GM23248 (cell line): ENCODE data around the gene TM4SF18. TPM values are rescaled to one million over a fixed set of nuclear protein-coding genes. Genes with fewer than 3 reads are reported as not detected.

Experiments used
- DNase-seq: peaks from one replicate; pipeline ENCODE4 v3.0.0-alpha.2; 2015
- H2AFZ ChIP-seq: fragments of 200-600 bp; sonication (generic); 2 replicates; pipeline ENCODE4 v1.6.1; 2016; ENCODE audit warnings: antibody characterized with exemption
- H3F3A ChIP-seq: fragments of 200-600 bp; sonication (generic); 2 replicates; pipeline ENCODE4 v1.6.1; 2016; ENCODE audit warnings: mild to moderate bottlenecking, antibody characterized with exemption, mixed run types; ENCODE audit not compliant: insufficient read depth
- H3K27ac ChIP-seq: fragments of 200-600 bp; sonication (generic); 2 replicates; pipeline ENCODE4 v1.5.1; 2016; ENCODE audit warnings: mild to moderate bottlenecking
- H3K27me3 ChIP-seq: fragments of 200-600 bp; sonication (generic); replicated peaks from 2 replicates; pipeline ENCODE4 v1.6.1; 2016; ENCODE audit warnings: mild to moderate bottlenecking; ENCODE audit not compliant: insufficient read depth
- H3K36me3 ChIP-seq: fragments of 200-600 bp; sonication (generic); 2 replicates; pipeline ENCODE4 v1.6.1; 2016; ENCODE audit warnings: low read depth, mild to moderate bottlenecking
- H3K4me1 ChIP-seq: fragments of 200-600 bp; sonication (generic); 2 replicates; pipeline ENCODE4 v1.6.1; 2016; ENCODE audit warnings: mild to moderate bottlenecking; ENCODE audit not compliant: insufficient read depth
- H3K4me2 ChIP-seq: fragments of 200-600 bp; sonication (generic); one replicate; pipeline ENCODE4 v1.6.1; 2016; ENCODE audit warnings: mild to moderate bottlenecking; ENCODE audit not compliant: unreplicated experiment
- H3K4me3 ChIP-seq: fragments of 200-600 bp; sonication (generic); 2 replicates; pipeline ENCODE4 v1.5.1; 2016; ENCODE audit warnings: mild to moderate bottlenecking
- H3K79me2 ChIP-seq: fragments of 200-600 bp; sonication (generic); 2 replicates; pipeline ENCODE4 v1.6.1; 2016; ENCODE audit warnings: mild to moderate bottlenecking; ENCODE audit not compliant: insufficient read depth
- H3K9ac ChIP-seq: fragments of 200-600 bp; sonication (generic); 2 replicates; pipeline ENCODE4 v1.6.1; 2016; ENCODE audit warnings: mild to moderate bottlenecking
- H3K9me2 ChIP-seq: fragments of 200-600 bp; sonication (generic); 2 replicates; pipeline ENCODE4 v1.6.1; 2016; ENCODE audit warnings: mixed run types, mild to moderate bottlenecking, moderate library complexity; ENCODE audit not compliant: insufficient read depth
- H3K9me3 ChIP-seq: fragments of 200-600 bp; sonication (generic); one replicate; pipeline ENCODE4 v1.6.1; 2017; ENCODE audit warnings: low read depth
- H4K20me1 ChIP-seq: fragments of 200-600 bp; sonication (generic); 2 replicates; pipeline ENCODE4 v1.6.0; 2016; ENCODE audit not compliant: insufficient read depth
- EZH2 ChIP-seq: fragments of 200-600 bp; sonication (generic); IDR thresholded peaks from 2 replicates; pipeline ENCODE4 v1.6.1; 2018; ENCODE audit warnings: antibody characterized with exemption, mild to moderate bottlenecking; ENCODE audit not compliant: insufficient read depth, poor library complexity, severe bottlenecking
- EZH2phosphoT487 ChIP-seq: fragments of 200-600 bp; sonication (generic); IDR thresholded peaks from 2 replicates; pipeline ENCODE4 v1.6.1; 2018; ENCODE audit warnings: antibody characterized with exemption, moderate library complexity, mild to moderate bottlenecking, low read depth; ENCODE audit not compliant: insufficient read depth
- WGBS, 2 experiments: methylation state at CpG; one replicate each; pipeline ENCODE4 v1.1.6; 2015 to 2017; ENCODE audit warnings: low lambda C conversion rate in 2 of 2, low coverage in 1 of 2; ENCODE audit errors: missing lambda C conversion rate in 2 of 2; 5-methylcytosine and 5-hydroxymethylcytosine counted together
- in situ Hi-C: fragments of 300-500 bp; cut with MboI; formaldehyde crosslinking; loops from 2 replicates; pipeline ENCODE4 v1.15.0; 2020
- polyA plus RNA-seq: library from polyadenylated mRNA; unstranded; fragments of >200 nt; fragmentation: Nextera tagmentation; extraction: Ambion mirVana; gene quantifications from 2 replicates; pipeline ENCODE4 v1.2.1, GENCODE V29; 2016
- total RNA-seq: library from RNA; depleted of rRNA; stranded (reverse); fragments of >200 nt; shearing (Covaris generic); gene quantifications from 2 replicates; pipeline ENCODE4 v1.2.3, GENCODE V29; 2014; rRNA removed

The TM4SF18 gene
- total and polyA plus RNA-seq, 2 experiments from 2014 or later = not detected

DNA sequence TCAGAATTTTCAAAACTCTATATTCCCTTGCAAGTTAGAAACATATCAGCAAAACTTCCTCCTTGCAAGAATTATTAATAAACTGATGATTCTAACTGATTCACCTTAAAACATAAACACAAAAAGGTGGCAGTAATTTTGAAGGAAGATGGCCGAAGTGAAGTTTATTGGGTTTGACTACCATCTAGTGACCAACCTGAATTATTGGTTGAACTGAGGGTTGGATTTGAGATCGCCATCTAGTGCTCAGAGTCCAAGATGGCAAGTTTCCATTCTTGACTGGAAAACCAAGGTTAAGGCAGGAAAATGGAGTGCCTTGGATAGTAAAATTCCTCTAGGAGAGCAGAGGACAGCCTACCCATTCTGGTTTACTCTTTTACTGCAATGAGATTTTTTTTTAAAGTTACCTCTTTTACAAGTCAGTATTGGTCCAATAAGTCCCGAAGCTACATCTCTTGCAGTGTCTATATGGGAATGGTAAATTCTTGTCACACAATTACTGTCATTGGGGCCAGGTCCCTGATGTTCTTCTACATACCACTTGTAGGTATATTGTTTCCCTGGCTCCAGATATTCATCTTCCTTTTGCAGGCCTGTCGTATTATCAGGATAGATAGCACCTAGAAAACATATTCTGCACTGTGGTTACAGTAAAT, 60.2 kb downstream of the TM4SF18 start:
- H3K27ac ChIP-seq = no peak overlapping the region
- 35 to 40% methylated on average over 4 of the region's 4 CpGs for WGBS, 2 experiments
- no peaks in the 10 kb centered on the region for H4K20me1 ChIP-seq
- H3K9me3 ChIP-seq = no peaks in the 10 kb centered on the region
- H3K36me3 ChIP-seq = no peaks in the 10 kb centered on the region
- peaks cover 25% of the 10 kb centered on the region for H3K4me1 ChIP-seq
- no peak overlapping the region for H3K9ac ChIP-seq
- no peaks in the 10 kb centered on the region for H3K27me3 ChIP-seq
- no peak overlapping the region for H3K4me2 ChIP-seq
- H3F3A ChIP-seq = 0 out of 2 replicates have a peak, but pooled peaks cover 5% of the 10 kb centered on the region
- H3K9me2 ChIP-seq = no peaks in the 10 kb centered on the region
- H3K79me2 ChIP-seq = no peaks in the 10 kb centered on the region
- no peak overlapping the region for H3K4me3 ChIP-seq
- H2AFZ ChIP-seq = peak overlapping the region; percentile 58
- peak; percentile 93 for DNase-seq
- in situ Hi-C loops = loop anchor here (10.0 kb wide), 2 partner anchors 158 to 318 kb away; no protein-coding TSS in a partner anchor
- TF ChIP-seq EZH2 = no peak
- no peak for TF ChIP-seq EZH2phosphoT487

DNA sequence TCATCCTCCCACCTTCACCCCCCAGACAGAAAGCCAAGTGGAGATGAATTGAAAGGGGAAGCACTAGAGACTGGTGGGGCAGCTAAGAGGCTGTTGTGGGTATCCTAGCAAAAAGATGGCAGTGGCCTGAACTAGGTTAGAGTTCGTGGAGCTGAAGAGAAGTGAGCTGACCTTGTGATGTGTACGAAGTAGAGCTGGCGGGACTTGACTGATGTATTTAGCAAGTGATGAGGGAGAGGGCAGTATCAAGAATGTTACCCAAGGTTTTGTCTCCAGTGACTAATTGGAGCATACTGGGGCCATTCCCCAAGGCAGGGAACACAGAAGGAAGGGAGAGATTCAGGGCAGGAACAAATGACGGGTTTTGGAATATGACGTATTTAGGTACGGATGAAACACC, 61.8 kb downstream of the TM4SF18 start:
- Histone ChIP-seq H3K4me1 (peaks cover 16% of the 10 kb centered on the region), H3F3A (no peaks in the 10 kb centered on the region), H3K27ac (no peak overlapping the region), H3K79me2 (no peaks in the 10 kb centered on the region), H2AFZ (no peak overlapping the region), H3K4me3 (no peak overlapping the region), H3K36me3 (no peaks in the 10 kb centered on the region), H3K4me2 (no peak overlapping the region), H4K20me1 (no peaks in the 10 kb centered on the region), H3K9me3 (no peaks in the 10 kb centered on the region), H3K27me3 (no peaks in the 10 kb centered on the region), H3K9me2 (no peaks in the 10 kb centered on the region), H3K9ac (no peak overlapping the region)
- no peak for DNase-seq
- TF ChIP-seq EZH2 (no peak), EZH2phosphoT487 (no peak)
- WGBS, 2 experiments = 87 to 89% methylated on average over 6 of the region's 6 CpGs
- in situ Hi-C loops = loop anchor here (10.0 kb wide), 2 partner anchors 157 to 317 kb away; no protein-coding TSS in a partner anchor

DNA sequence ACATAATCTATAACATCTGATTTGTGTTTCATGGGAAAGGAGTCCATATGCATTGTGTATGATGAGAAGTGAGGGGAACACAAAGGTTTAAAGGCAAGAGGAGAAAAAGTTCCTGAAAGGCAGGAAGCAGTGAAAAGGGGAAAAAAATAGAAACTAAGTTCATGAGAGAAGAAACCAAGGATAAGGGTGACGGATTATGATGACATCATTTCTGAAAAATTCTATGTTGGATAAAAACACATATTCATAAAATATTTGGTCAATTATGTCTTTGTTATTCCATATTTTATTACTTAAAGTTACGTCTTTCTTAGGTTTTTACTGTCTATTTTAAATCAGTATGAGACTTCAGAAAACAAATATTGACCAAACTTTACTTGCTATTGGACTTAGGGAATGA, 63.3 kb downstream of the TM4SF18 start:
- no peak overlapping the region for H3K27ac ChIP-seq
- no peak for TF ChIP-seq EZH2
- TF ChIP-seq EZH2phosphoT487 = no peak
- DNase-seq = no peak
- H2AFZ ChIP-seq = peak overlapping the region; percentile 12; the same call in 1 of the 2 replicates
- H3K4me1 ChIP-seq = peaks cover 18% of the 10 kb centered on the region
- in situ Hi-C loops = loop anchor here (10.0 kb wide), 2 partner anchors 155 to 315 kb away; no protein-coding TSS in a partner anchor
- H3K79me2 ChIP-seq = no peaks in the 10 kb centered on the region
- no peak overlapping the region for H3K4me3 ChIP-seq
- H3K9me3 ChIP-seq = no peaks in the 10 kb centered on the region
- no peaks in the 10 kb centered on the region for H3K9me2 ChIP-seq
- 38 to 51% methylated on average over 2 of the region's 2 CpGs for WGBS, 2 experiments
- no peak overlapping the region for H3K4me2 ChIP-seq
- H3K9ac ChIP-seq = no peak overlapping the region
- H3K27me3 ChIP-seq = no peaks in the 10 kb centered on the region
- H4K20me1 ChIP-seq = no peaks in the 10 kb centered on the region
- H3F3A ChIP-seq = no peaks in the 10 kb centered on the region
- no peaks in the 10 kb centered on the region for H3K36me3 ChIP-seq

DNA sequence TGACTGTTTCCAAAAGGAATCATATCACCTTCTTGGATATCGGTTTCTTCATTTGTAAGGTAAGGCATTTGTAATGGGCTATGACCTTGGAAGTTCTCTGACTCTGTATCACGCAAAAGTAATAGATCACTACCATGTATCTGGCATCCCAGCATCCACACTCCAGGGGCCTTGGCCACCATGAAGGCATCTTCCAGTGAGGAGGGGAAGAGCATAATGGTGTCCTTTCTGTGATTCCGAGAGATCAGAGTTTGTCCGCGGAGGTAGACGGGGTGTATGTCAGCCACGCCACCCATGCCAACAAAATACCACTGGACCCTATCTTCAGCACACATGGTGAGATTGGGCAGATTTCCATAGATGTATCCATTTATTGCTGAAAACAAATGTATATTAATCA, 63.7 kb downstream of the TM4SF18 start:
- Histone ChIP-seq H3K4me3 (no peak overlapping the region), H4K20me1 (no peaks in the 10 kb centered on the region), H3K4me2 (no peak overlapping the region), H3K27me3 (no peaks in the 10 kb centered on the region), H3K9ac (no peak overlapping the region), H3K9me2 (no peaks in the 10 kb centered on the region), H3F3A (no peaks in the 10 kb centered on the region), H3K36me3 (no peaks in the 10 kb centered on the region), H2AFZ (peak overlapping the region; percentile 12; the same call in 1 of the 2 replicates), H3K79me2 (no peaks in the 10 kb centered on the region), H3K27ac (no peak overlapping the region), H3K9me3 (no peaks in the 10 kb centered on the region), H3K4me1 (peaks cover 13% of the 10 kb centered on the region)
- in situ Hi-C loops = loop anchor here (10.0 kb wide), 2 partner anchors 155 to 315 kb away; no protein-coding TSS in a partner anchor
- DNase-seq = no peak
- WGBS, 2 experiments = 96 to 100% methylated on average over 7 of the region's 7 CpGs
- TF ChIP-seq EZH2phosphoT487 (no peak), EZH2 (no peak)

Other genes with a start within 250 kb of the TM4SF18 start
- 20.6 and 25.0 TPM in 2 replicates for gene HLTF, start 247.1 kb downstream of the TM4SF18 start, total RNA-seq
- 28.6 and 33.6 TPM in 2 replicates for gene HLTF, start 247.1 kb downstream of the TM4SF18 start, polyA plus RNA-seq
- 14.5 and 19.7 TPM in 2 replicates for gene HPS3, start 204.0 kb downstream of the TM4SF18 start, total RNA-seq
- 17.4 and 18.4 TPM in 2 replicates for gene HPS3, start 204.0 kb downstream of the TM4SF18 start, polyA plus RNA-seq
- 0.51 TPM in 1 of 2 replicates, not detected in the other for gene CP, start 111.8 kb downstream of the TM4SF18 start, total RNA-seq
- gene CP, start 111.8 kb downstream of the TM4SF18 start, polyA plus RNA-seq = not detected in 2 replicates
- 7.2 and 10.5 TPM in 2 replicates for gene TM4SF1, start 44.0 kb upstream of the TM4SF18 start, total RNA-seq
- 10.7 and 12.4 TPM in 2 replicates for gene TM4SF1, start 44.0 kb upstream of the TM4SF18 start, polyA plus RNA-seq
- gene TM4SF4, start 141.1 kb upstream of the TM4SF18 start, total RNA-seq = 0.97 TPM in 1 of 2 replicates, not detected in the other
- 0.48 and 0.96 TPM in 2 replicates for gene TM4SF4, start 141.1 kb upstream of the TM4SF18 start, polyA plus RNA-seq